Measurements from ENCODE around the gene IDUA. TPM values are rescaled to one million over a fixed set of nuclear protein-coding genes. Genes with fewer than 3 reads are reported as not detected.

The IDUA gene
- polyA plus RNA-seq, 1 donor = 16.5 TPM

GRCh38 chr4:1031956-1032795 is 45.3 kb downstream of the IDUA start:
- no peak for DNase-seq

DNA sequence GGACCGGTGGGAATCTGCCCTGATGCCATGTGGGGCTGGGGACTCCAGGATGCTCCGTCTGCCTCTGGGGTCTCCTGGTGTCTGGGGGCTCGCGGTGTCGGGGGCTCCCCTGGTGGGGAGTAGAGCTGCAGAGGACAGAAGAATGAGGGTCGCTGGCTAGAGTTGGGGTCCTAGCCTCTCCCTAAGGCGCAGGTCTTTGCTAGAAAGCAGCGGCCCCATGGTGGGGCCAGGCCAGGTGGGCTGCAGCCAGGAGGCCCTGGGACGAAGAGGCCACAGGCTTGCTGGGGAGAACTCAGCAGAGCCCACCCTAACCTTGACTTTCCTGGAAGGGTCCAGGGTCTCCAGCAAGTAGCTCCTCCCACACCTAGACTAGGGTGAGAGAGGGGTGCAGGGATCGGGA is 46.0 kb downstream of the IDUA start:
- DNase-seq = no peak

- DNase-seq = peak; percentile 76
Observed at GRCh38 chr4:1033840-1034551, 47.2 kb downstream of the IDUA start.

DNA sequence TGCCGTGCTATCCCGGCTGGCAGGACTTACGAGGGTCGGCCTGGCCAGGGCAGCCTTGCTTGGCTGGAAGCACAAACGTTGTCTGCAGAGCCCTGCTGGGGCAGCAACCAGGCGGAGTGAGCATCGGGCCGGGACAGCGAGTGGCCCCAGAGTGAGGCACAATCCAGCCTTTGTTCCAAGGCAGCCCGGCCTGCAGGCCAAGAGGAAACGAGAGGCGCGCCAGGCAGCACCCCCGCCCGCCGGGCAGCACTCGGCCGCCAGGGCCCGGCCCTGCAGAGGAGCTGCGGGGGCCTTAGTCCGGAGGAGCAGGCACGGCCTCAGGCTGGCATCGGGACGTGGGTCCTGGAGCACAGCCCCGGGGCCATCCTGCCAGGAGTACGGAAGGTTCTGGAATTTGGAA is 48.7 kb downstream of the IDUA start:
- DNase-seq = no peak

DNA sequence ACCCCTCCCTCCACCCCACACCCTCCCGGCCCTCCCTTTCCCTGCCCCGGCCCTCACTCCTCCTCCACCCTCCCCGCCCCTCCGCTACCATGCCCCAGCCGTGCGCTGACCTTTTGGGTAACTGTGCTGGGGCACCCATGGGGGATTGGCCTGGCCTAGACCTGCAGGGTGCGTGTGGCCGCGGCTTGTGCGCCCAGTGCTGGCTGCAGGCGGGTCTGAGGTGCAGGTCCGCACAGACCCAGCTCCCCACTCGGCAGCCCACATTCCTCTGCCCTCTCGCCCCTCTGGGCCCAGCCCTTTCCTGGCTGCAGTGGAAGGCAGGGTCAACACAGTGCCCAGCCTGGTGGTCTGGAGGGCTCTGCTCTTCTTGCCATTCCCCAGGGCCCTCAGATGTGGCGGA is 49.3 kb downstream of the IDUA start:
- DNase-seq = no peak

- DNase-seq = no peak
Observed at GRCh38 chr4:1036976-1037810, 50.3 kb downstream of the IDUA start.

- no peak for DNase-seq
Observed at GRCh38 chr4:1038948-1039492, 52.2 kb downstream of the IDUA start.

- peak; percentile 80 for DNase-seq
Observed at GRCh38 chr4:1039493-1040343, 52.9 kb downstream of the IDUA start.

DNA sequence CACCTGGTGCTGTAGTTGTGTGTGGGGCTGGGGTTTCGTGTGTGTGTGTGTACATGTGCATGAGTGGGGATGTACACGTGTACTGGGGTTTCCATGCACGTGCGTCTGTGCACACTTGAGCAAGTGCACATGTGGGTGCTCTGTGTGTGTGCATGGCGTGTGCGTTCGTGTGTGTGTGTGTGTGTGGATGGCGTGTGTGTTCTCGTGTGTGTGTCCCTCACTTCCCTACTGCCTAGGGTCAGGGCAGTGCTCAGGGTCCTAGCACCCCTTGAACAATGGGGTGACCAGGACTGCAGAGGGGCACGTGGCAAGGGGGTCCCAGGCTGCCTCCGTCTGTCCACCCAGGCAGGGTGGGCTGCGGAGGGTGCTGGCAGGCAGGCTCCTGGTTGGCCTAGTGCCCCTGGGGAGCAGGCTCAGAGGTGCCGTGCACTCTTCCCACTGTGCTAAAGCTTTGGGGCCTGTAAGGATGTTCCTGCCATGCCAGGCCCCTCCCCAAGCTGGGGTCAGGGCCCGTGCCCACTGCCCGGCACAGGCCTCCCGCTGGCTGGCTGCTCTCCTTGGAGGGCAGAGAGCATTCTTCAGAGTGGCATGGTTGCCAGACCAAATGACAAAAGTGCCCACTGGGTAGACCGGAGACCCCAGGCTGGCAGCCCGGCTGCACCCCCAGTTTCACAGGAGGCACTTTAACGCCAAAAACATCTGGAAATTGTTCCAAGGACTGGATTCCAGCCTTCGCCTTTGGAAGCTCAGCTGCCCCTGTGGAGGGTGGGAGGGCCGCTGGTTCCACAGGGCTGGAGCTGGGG is 53.7 kb downstream of the IDUA start:
- DNase-seq = no peak

DNA sequence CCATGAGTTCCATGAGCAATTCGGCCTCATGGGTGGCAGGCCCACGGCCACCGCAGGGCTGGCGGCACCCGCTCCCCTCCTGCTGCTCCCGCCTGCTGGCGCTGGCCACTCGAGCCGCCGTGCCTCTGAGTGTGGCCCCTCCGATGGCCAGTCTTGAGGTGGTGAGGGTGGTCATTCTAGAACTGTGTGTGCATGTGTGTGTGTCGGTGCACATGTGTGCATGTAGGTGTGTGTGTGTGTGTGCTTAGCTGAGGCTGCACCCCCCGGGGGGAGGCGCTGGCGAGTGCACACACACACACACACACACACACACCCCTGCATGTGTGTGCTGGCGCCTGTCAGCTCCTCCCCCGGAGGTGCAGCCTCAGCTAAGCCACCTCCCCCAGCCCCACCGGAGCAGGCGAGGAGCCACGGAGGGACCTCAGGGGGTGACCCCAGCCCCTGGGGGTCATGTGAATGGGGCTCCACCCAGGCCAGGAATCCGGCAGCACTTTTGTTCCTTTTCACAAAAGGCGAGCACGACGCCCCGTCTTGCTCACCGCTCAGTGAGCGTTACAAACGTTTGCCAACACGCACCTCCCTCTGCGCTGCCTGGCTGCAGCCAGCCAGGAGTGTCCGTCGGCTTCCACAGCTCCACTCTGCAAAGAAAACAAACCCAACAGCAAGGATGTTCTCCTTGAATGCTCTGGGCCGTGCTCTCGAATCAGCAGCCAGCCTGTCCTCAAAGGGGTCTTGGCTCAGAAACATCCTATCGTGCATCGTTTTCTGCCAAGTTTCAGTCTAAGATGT is 54.5 kb downstream of the IDUA start:
- peak; percentile 71 for DNase-seq

GRCh38 chr4:1041936-1042330 is 55.1 kb downstream of the IDUA start:
- no peak for DNase-seq

DNA sequence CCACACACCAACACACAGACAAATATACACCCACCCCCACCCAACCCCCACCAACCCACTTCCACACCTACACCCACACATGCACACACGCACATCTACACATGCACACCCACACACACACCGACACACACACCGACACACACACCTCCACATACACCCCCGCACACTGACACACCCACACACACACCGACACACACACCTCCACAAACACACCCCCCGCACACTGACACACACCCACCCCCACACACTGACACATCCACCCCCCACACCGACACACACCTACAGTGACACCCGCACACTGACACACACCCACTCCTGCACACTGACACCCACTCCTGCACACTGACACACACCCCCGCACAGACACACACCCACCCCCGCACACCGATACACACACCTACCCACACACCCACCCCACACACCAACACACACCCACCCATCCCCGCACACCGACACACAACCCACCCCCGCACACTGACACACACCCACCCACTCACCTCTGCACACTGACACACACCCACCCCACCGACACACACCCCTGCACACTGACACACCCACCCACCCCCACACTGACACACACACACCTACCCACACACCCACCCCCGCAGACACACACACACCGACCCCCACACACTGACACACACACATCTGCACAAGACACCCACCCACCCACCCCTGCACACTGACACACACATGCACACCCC is 55.7 kb downstream of the IDUA start:
- no peak for DNase-seq

GRCh38 chr4:1043162-1043561 is 56.3 kb downstream of the IDUA start:
- DNase-seq = no peak

- DNase-seq = peak; percentile 82
Observed at GRCh38 chr4:1043651-1044468, 57.0 kb downstream of the IDUA start.

- no peak for DNase-seq
Observed at GRCh38 chr4:1044469-1045192, 57.8 kb downstream of the IDUA start.

DNA sequence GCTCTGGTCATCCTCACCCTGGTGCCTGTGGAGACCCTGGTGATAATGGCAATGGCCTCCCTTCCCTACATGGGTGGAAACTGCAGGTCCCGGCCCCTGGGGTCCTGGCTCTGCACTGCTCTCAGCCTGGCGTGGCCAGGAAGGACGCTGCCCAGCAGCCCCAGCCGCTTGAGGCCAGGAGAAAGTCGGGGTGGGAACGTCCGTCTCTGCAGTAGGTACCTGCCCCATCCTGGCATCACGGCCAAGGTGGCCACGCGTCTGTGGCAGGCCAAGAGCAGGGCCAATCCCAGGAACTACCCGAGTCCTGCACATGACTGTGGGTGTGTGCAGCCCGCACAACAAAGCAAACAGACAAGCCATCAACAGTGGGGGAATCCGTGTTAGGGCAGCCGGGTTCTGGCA is 58.4 kb downstream of the IDUA start:
- no peak for DNase-seq

DNA sequence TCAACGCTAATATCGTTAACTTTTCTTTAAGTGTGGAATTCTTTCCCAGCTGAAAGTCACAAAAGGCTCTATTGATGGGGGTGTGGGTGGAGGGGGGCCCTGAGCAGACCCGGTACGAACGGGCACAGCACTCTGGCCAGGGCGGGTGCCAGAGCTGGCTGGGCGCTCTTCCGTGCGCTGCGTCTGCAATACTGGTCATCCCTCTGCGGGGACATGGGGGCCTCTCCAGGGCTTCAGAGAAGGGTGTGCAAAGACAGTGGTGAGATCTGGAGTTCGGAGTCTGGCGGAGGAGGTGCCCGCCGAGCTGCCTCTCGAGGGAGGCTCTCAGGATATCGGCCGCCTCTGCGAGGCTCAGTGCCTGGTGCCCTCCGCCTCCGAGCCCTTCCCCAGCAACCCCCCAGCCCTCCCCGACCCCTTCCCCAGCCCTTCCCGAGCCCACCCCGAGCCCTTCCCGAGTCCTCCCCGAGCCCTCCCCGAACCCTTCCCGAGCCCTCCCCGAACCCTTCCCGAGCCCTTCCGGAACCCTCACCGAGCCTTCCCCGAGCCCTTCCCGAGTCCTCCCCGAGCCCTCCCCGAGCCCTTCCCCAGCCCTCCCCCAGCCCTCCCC is 58.9 kb downstream of the IDUA start:
- no peak for DNase-seq
